SK-N-SH treated with all-trans-retinoic acid at 6 μM for 48 hours (cell line): ENCODE measurements around the gene OXGR1.

Source experiments
- ARNTL ChIP-seq: fragments of 450-650 bp; formaldehyde crosslinking; IDR thresholded peaks from 2 replicates; pipeline ENCODE4 v1.5.0; 2020; ENCODE audit warnings: low read depth, mild to moderate bottlenecking, moderate library complexity, borderline replicate concordance
- BACH2 ChIP-seq: fragments of 250-450 bp; sonication (Bioruptor Pico); IDR thresholded peaks from 2 replicates; pipeline ENCODE4 v1.9.0; 2021; ENCODE audit warnings: mild to moderate bottlenecking, borderline replicate concordance
- CREB5 ChIP-seq: fragments of 250-450 bp; sonication (Bioruptor Pico); IDR thresholded peaks from 2 replicates; pipeline ENCODE4 v1.5.1; 2020; ENCODE audit warnings: low read depth, mild to moderate bottlenecking, moderate library complexity
- GLIS3 ChIP-seq: fragments of 250-450 bp; sonication (Bioruptor Pico); IDR thresholded peaks from 2 replicates; pipeline ENCODE4 v1.5.0; 2020; ENCODE audit warnings: mild to moderate bottlenecking, moderate library complexity
- OSR1 ChIP-seq: fragments of 250-450 bp; sonication (Bioruptor Pico); IDR thresholded peaks from 2 replicates; pipeline ENCODE4 v1.8.0; 2022; ENCODE audit warnings: moderate library complexity, mild to moderate bottlenecking, inconsistent platforms
- PATZ1 ChIP-seq: fragments of 250-450 bp; sonication (Bioruptor Pico); IDR thresholded peaks from 2 replicates; pipeline ENCODE4 v1.8.0; 2020; ENCODE audit warnings: mild to moderate bottlenecking, moderate library complexity, borderline replicate concordance
- RARB ChIP-seq: fragments of 250-450 bp; sonication (Bioruptor Pico); IDR thresholded peaks from 2 replicates; pipeline ENCODE4 v1.8.0; 2021; ENCODE audit warnings: mild to moderate bottlenecking, moderate library complexity
- TOX ChIP-seq: fragments of 250-450 bp; sonication (Bioruptor Pico); IDR thresholded peaks from 2 replicates; pipeline ENCODE4 v1.8.0; 2021; ENCODE audit warnings: mild to moderate bottlenecking, moderate library complexity, borderline replicate concordance
- ZFP3 ChIP-seq: fragments of 250-450 bp; sonication (Bioruptor Pico); IDR thresholded peaks from 2 replicates; pipeline ENCODE4 v1.5.0; 2020; ENCODE audit warnings: mild to moderate bottlenecking, moderate library complexity

- TF ChIP-seq ARNTL (CRISPR knock-in tag) (no peak), RARB (CRISPR knock-in tag) (no peak), GLIS3 (CRISPR knock-in tag) (no peak), OSR1 (CRISPR knock-in tag) (no peak), TOX (CRISPR knock-in tag) (no peak), BACH2 (CRISPR knock-in tag) (no peak), PATZ1 (CRISPR knock-in tag) (no peak), CREB5 (CRISPR knock-in tag) (no peak), ZFP3 (no peak)
Measured at GRCh38 chr13:96998051-96998450, 3.8 kb upstream of the OXGR1 start.
